ENCODE measurements around the gene SLC6A12.

Gene SLC6A12

GRCh38 chr12:182381-182892, 31.5 kb downstream of the SLC6A12 start:
- DNase-seq (ENCODE audit: low read depth): no peak
- TF ChIP-seq CTCF (IDR thresholded peaks at IDR 0.05; ENCODE audit: control insufficient read depth, insufficient read depth, low read depth, low read length, missing control alignments): no peak
- no peak overlapping the region for H3K4me3 ChIP-seq (ENCODE audit: control insufficient read depth, low read depth, low read length)

GRCh38 chr12:181921-182320, 32.0 kb downstream of the SLC6A12 start:
- no peak for DNase-seq (ENCODE audit: low read depth)
- no peak overlapping the region for H3K4me3 ChIP-seq (ENCODE audit: control insufficient read depth, low read depth, low read length)
- TF ChIP-seq CTCF (IDR thresholded peaks at IDR 0.05; ENCODE audit: control insufficient read depth, insufficient read depth, low read depth, low read length, missing control alignments): no peak

GRCh38 chr12:180445-180844, 33.5 kb downstream of the SLC6A12 start:
- DNase-seq (ENCODE audit: low read depth): no peak
- no peak for TF ChIP-seq CTCF (IDR thresholded peaks at IDR 0.05; ENCODE audit: control insufficient read depth, insufficient read depth, low read depth, low read length, missing control alignments)

GRCh38 chr12:179885-180284, 34.1 kb downstream of the SLC6A12 start:
- no peak for TF ChIP-seq CTCF (IDR thresholded peaks at IDR 0.05; ENCODE audit: control insufficient read depth, insufficient read depth, low read depth, low read length, missing control alignments)
- no peak for DNase-seq (ENCODE audit: low read depth)

More at GRCh38 chr12:180445-180844, 33.5 kb downstream of the SLC6A12 start:
- no peak overlapping the region for H3K4me3 ChIP-seq (ENCODE audit: control insufficient read depth, low read depth, low read length)

GRCh38 chr12:179131-179884, 34.6 kb downstream of the SLC6A12 start:
- no peak overlapping the region for H3K4me3 ChIP-seq (ENCODE audit: control insufficient read depth, low read depth, low read length)
- TF ChIP-seq CTCF (IDR thresholded peaks at IDR 0.05; ENCODE audit: control insufficient read depth, insufficient read depth, low read depth, low read length, missing control alignments): no peak
- no peak for DNase-seq (ENCODE audit: low read depth)

More at GRCh38 chr12:179885-180284, 34.1 kb downstream of the SLC6A12 start:
- H3K4me3 ChIP-seq (ENCODE audit: control insufficient read depth, low read depth, low read length): no peak overlapping the region

GRCh38 chr12:178829-179109, 35.2 kb downstream of the SLC6A12 start:
- no peak for DNase-seq (ENCODE audit: low read depth)
- no peak for TF ChIP-seq CTCF (IDR thresholded peaks at IDR 0.05; ENCODE audit: control insufficient read depth, insufficient read depth, low read depth, low read length, missing control alignments)
- no peak overlapping the region for H3K4me3 ChIP-seq (ENCODE audit: control insufficient read depth, low read depth, low read length)

Measured in AG09309 (cell line).